ENCODE data around the gene FUT7.

DNA sequence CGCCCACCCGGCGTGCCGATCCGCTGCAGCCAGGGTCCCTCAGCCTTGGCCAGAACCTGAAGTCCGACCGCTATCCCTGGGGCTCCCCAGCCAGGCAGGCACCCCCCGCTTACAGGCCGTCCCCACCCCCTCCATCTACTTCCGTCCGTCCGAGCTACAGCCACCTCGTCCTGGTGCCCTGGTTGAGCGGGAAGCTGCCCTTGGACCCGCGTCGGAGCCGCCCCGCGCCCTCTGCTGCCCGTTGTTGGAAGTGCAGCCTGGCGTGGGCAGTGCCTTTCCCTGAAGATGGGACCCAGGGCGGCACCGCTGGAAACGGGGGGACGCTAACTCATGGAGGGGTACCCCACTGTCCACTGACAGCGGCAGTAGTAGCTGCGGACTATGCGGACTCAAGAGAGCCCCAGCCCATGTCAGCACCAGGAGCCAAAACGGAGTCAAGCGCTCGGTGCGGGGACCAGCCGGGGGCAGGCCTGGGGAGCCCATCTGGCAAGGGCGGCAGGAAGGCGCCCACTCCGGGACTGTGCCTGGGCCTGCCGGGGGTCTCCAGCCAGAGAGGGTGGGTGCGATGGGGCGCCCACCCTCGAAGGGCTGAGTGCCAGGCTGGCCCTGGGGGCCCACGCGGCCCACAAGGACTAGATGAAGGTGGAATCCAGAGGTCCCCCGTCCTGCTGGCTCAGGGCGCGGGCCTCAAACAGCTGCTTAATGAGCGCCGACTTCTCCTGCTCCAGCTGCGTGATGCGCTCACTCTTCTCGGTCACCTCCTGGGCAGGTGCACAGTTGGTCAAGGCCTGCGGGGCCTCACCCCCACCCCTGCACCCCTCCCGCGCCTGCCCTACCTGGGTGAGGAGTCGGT lies 32.4 kb upstream of the FUT7 start:
- TF ChIP-seq ZNF644 (tag; IDR thresholded peaks at IDR 0.05; ENCODE audit: low read depth) = no peak
- TF ChIP-seq, protein P1, sequence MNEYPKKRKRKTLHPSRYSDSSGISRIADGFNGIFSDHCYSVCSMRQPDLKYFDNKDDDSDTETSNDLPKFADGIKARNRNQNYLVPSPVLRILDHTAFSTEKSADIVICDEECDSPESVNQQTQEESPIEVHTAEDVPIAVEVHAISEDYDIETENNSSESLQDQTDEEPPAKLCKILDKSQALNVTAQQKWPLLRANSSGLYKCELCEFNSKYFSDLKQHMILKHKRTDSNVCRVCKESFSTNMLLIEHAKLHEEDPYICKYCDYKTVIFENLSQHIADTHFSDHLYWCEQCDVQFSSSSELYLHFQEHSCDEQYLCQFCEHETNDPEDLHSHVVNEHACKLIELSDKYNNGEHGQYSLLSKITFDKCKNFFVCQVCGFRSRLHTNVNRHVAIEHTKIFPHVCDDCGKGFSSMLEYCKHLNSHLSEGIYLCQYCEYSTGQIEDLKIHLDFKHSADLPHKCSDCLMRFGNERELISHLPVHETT (CRISPR knock-in tag; conservative IDR thresholded peaks at IDR 0.05 in 1 of 2, IDR thresholded peaks at IDR 0.05 in 1 of 2) = no peak
- no peak for TF ChIP-seq BHLHE40 (IDR thresholded peaks at IDR 0.05; ENCODE audit: low read length)
